MM.1S (cell line): ENCODE data around the gene PLEKHM3.

Source experiments
- EZH2 ChIP-seq: fragments of 300-600 bp; sonication (generic); optimal IDR thresholded peaks from 2 replicates; pipeline ENCODE3; 2017; ENCODE audit warnings: low read depth, mild to moderate bottlenecking, antibody characterized with exemption, low read length, mixed read lengths
- EZH2phosphoT487 ChIP-seq: fragments of 300-600 bp; sonication (generic); IDR thresholded peaks from 2 replicates; pipeline ENCODE4 v1.6.1; 2018; ENCODE audit warnings: antibody characterized with exemption, low read length

DNA sequence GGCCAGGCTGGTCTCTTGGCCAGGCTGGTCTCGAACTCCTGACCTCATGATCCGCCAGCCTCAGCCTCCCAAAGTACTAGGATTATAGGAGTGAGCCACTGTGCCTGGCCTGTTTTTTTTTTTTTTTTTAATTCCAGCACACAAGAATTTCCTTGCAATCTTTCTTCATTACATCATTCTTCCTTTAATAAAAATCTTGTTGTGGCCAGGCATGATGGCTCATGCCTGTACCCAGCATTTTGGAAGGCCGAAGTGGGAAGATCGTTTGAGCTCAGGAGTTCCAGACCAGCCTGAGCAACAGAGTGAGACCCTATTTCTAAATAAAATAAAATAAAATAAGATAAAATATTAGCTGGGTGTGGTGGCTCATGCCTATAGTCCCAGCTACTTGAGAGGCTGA lies 21.4 kb upstream of the PLEKHM3 start:
- TF ChIP-seq EZH2phosphoT487 (no peak), EZH2 (no peak)
